ENCODE results near the gene CHGA.

- TF ChIP-seq POLR2A (IDR thresholded peaks at IDR 0.05; ENCODE audit: extremely low read depth, insufficient read length) (no peak), CTCF (IDR thresholded peaks at IDR 0.05; ENCODE audit: low read depth, low read length) (no peak), MAX (IDR thresholded peaks at IDR 0.05; ENCODE audit: low read depth, low read length) (no peak), MYC (IDR thresholded peaks at IDR 0.05; ENCODE audit: low read depth, low read length) (no peak)
Observed at GRCh38 chr14:92945959-92946846, 23.3 kb downstream of the CHGA start.
